IMR-90 (cell line): ENCODE data around the gene ZYG11A. TPM values are rescaled to one million over a fixed set of nuclear protein-coding genes. Genes with fewer than 3 reads are reported as not detected.

Experiments
- ATAC-seq: fragments of 200-7000 bp; cut with Tn5 transposase; 2 replicates; pipeline ENCODE4 v1.9.1; 2020; ENCODE audit warnings: low read depth, mild to moderate bottlenecking, moderate library complexity
- BruUV-seq: library from RNA; stranded (reverse); fragments of 400-500 nt; replicated peaks from 2 replicates; lab custom pipeline; 2021; lab: Mats Ljungman, UMichigan
- CTCF ChIA-PET: fragments of 300-600 bp; formaldehyde crosslinking; extraction: SDS; loops from one replicate; lab custom pipeline; 2021; ENCODE audit warnings: antibody characterized with exemption; lab: Yijun Ruan, JAX
- POLR2A ChIA-PET: fragments of 300-600 bp; sonication (Branson Sonifier 250); formaldehyde crosslinking; loops from one replicate; lab custom pipeline; 2022; ENCODE audit warnings: antibody characterized with exemption; ENCODE audit not compliant: unreplicated experiment; lab: Charles Lee
- DNase-seq: peaks from one replicate; pipeline ENCODE4 v3.0.0; 2013
- H2AFZ ChIP-seq: replicated peaks from 2 replicates; pipeline ENCODE3; 2013; ENCODE audit warnings: low read length, mild to moderate bottlenecking; ENCODE audit not compliant: poor library complexity
- H2AK5ac ChIP-seq: 2 replicates; pipeline ENCODE4 v1.6.1; 2013; ENCODE audit warnings: low read depth, low read length, inconsistent platforms
- H2AK9ac ChIP-seq: replicated peaks from 2 replicates; pipeline ENCODE3; 2013; ENCODE audit warnings: mild to moderate bottlenecking, low read depth, low read length, moderate library complexity; ENCODE audit not compliant: poor library complexity
- H2BK120ac ChIP-seq: 2 replicates; pipeline ENCODE4 v1.6.1; 2013; ENCODE audit warnings: low read depth, low read length, inconsistent platforms
- H2BK15ac ChIP-seq: 3 replicates; pipeline ENCODE4 v1.6.1; 2013; ENCODE audit warnings: low read depth, low read length, inconsistent platforms
- H2BK20ac ChIP-seq: 2 replicates; pipeline ENCODE4 v1.6.1; 2013; ENCODE audit warnings: low read depth, mild to moderate bottlenecking, inconsistent platforms, low read length, moderate library complexity
- H2BK5ac ChIP-seq: 2 replicates; pipeline ENCODE4 v1.6.1; 2013; ENCODE audit warnings: mild to moderate bottlenecking, low read depth, low read length, inconsistent platforms; ENCODE audit not compliant: poor library complexity, severe bottlenecking
- H3K14ac ChIP-seq: replicated peaks from 2 replicates; pipeline ENCODE4 v1.6.1; 2013; ENCODE audit warnings: low read depth, low read length, inconsistent platforms
- H3K18ac ChIP-seq: 2 replicates; pipeline ENCODE4 v1.6.1; 2013; ENCODE audit warnings: low read depth, low read length, control low read depth
- H3K23ac ChIP-seq: 2 replicates; pipeline ENCODE4 v1.6.1; 2013; ENCODE audit warnings: low read depth, low read length, inconsistent platforms
- H3K27ac ChIP-seq: 2 replicates; pipeline ENCODE4 v1.5.1; 2013; ENCODE audit warnings: mild to moderate bottlenecking, control low read depth, low read length; ENCODE audit not compliant: insufficient read depth
- H3K27me3 ChIP-seq: 2 replicates; pipeline ENCODE4 v1.6.1; 2013; ENCODE audit warnings: low read length; ENCODE audit not compliant: control insufficient read depth, insufficient read depth
- H3K36me3 ChIP-seq: 2 replicates; pipeline ENCODE4 v1.6.1; 2013; ENCODE audit warnings: low read length, mixed read lengths; ENCODE audit not compliant: control insufficient read depth, insufficient read depth
- H3K4ac ChIP-seq: 2 replicates; pipeline ENCODE4 v1.6.1; 2013; ENCODE audit warnings: low read depth, low read length, inconsistent platforms
- H3K4me1 ChIP-seq: 2 replicates; pipeline ENCODE4 v1.6.1; 2013; ENCODE audit warnings: low read length, mixed read lengths; ENCODE audit not compliant: control insufficient read depth, insufficient read depth
- H3K4me2 ChIP-seq: 2 replicates; pipeline ENCODE4 v1.6.1; 2013; ENCODE audit warnings: low read depth, mild to moderate bottlenecking, control low read depth, low read length, moderate library complexity
- H3K4me3 ChIP-seq: 2 replicates; pipeline ENCODE4 v1.5.1; 2013; ENCODE audit warnings: low read depth, mild to moderate bottlenecking, control low read depth, low read length, moderate library complexity; ENCODE audit not compliant: insufficient read depth
- H3K56ac ChIP-seq: 2 replicates; pipeline ENCODE4 v1.6.1; 2013; ENCODE audit warnings: low read length, inconsistent platforms; ENCODE audit not compliant: insufficient read depth; ENCODE audit errors: extremely low read depth
- H3K79me1 ChIP-seq, 2 experiments: 2 replicates each; pipeline ENCODE4 v1.6.1; 2013; ENCODE audit warnings: low read length in 2 of 2, inconsistent platforms in 1 of 2, low read depth in 1 of 2
- H3K9ac ChIP-seq: 2 replicates; pipeline ENCODE4 v1.6.1; 2013; ENCODE audit warnings: low read depth, low read length, control low read depth
- H3K9me1 ChIP-seq: 2 replicates; pipeline ENCODE4 v1.6.1; 2013; ENCODE audit warnings: low read length, inconsistent platforms; ENCODE audit not compliant: insufficient read depth
- H3K9me3 ChIP-seq: 2 replicates; pipeline ENCODE4 v1.6.1; 2013; ENCODE audit warnings: low read length; ENCODE audit not compliant: control insufficient read depth, insufficient read depth
- H4K20me1 ChIP-seq: 2 replicates; pipeline ENCODE4 v1.6.1; 2013; ENCODE audit warnings: low read length, inconsistent platforms; ENCODE audit not compliant: insufficient read depth
- H4K5ac ChIP-seq: 2 replicates; pipeline ENCODE4 v1.6.1; 2013; ENCODE audit warnings: mild to moderate bottlenecking, low read depth, low read length, control low read depth
- H4K8ac ChIP-seq, 2 experiments: 2 replicates each; pipeline ENCODE4 v1.6.1; 2013; ENCODE audit warnings: low read depth in 2 of 2, low read length in 2 of 2, control low read depth in 1 of 2, inconsistent platforms in 1 of 2
- H4K91ac ChIP-seq: 2 replicates; pipeline ENCODE4 v1.6.1; 2013; ENCODE audit warnings: low read depth, low read length, inconsistent platforms; ENCODE audit not compliant: insufficient read depth
- BHLHE40 ChIP-seq: fragments of 150-350 bp; IDR thresholded peaks from 2 replicates; pipeline ENCODE4 v1.6.1; 2016; ENCODE audit warnings: mild to moderate bottlenecking, low read depth, low read length
- CEBPB ChIP-seq: IDR thresholded peaks from 2 replicates; pipeline ENCODE4 v1.6.1; 2012; ENCODE audit warnings: low read depth, low read length, improper control_type of control experiment
- CHD1 ChIP-seq: IDR thresholded peaks from 2 replicates; pipeline ENCODE4 v1.6.1; 2012; ENCODE audit warnings: low read depth, low read length, improper control_type of control experiment
- FOS ChIP-seq: fragments of 150-350 bp; IDR thresholded peaks from 2 replicates; pipeline ENCODE4 v1.6.1; 2016; ENCODE audit warnings: low read depth, low read length
- MAFK ChIP-seq: IDR thresholded peaks from 2 replicates; pipeline ENCODE4 v1.6.1; 2012; ENCODE audit warnings: low read depth, low read length, improper control_type of control experiment
- MAZ ChIP-seq: IDR thresholded peaks from 2 replicates; pipeline ENCODE4 v1.6.1; 2012; ENCODE audit warnings: low read depth, mild to moderate bottlenecking, low read length, improper control_type of control experiment, moderate library complexity, borderline replicate concordance
- MXI1 ChIP-seq: IDR thresholded peaks from 2 replicates; pipeline ENCODE4 v1.6.1; 2012; ENCODE audit warnings: low read depth, mild to moderate bottlenecking, low read length, moderate library complexity, borderline replicate concordance
- NFE2L2 ChIP-seq: fragments of 150-350 bp; IDR thresholded peaks from 2 replicates; pipeline ENCODE4 v1.6.1; 2016; ENCODE audit warnings: low read depth, mild to moderate bottlenecking, low read length
- POLR2A ChIP-seq: IDR thresholded peaks from 2 replicates; pipeline ENCODE4 v1.6.1; 2012; ENCODE audit warnings: mild to moderate bottlenecking, low read depth, low read length
- RAD21 ChIP-seq: IDR thresholded peaks from 2 replicates; pipeline ENCODE4 v1.6.1; 2012; ENCODE audit warnings: low read length, improper control_type of control experiment
- RCOR1 ChIP-seq: IDR thresholded peaks from 2 replicates; pipeline ENCODE4 v1.6.1; 2012; ENCODE audit warnings: mild to moderate bottlenecking, low read length, improper control_type of control experiment; ENCODE audit not compliant: insufficient replicate concordance
- RFX5 ChIP-seq: IDR thresholded peaks from 2 replicates; pipeline ENCODE4 v1.8.0; 2012; ENCODE audit warnings: low read depth, mild to moderate bottlenecking, low read length, moderate library complexity
- SMC3 ChIP-seq: fragments of 150-350 bp; IDR thresholded peaks from 2 replicates; pipeline ENCODE4 v1.6.1; 2016; ENCODE audit warnings: low read depth, mild to moderate bottlenecking, antibody characterized with exemption, low read length, moderate library complexity
- USF2 ChIP-seq: fragments of 150-350 bp; IDR thresholded peaks from 2 replicates; pipeline ENCODE4 v1.6.1; 2017; ENCODE audit warnings: mild to moderate bottlenecking, antibody characterized with exemption, low read length, low read depth
- WGBS, 2 experiments: methylation state at CpG; one replicate each; pipeline versions ENCODE4 v1.1.5 to v1.1.7; 2013; ENCODE audit warnings: missing lambda C conversion rate in 2 of 2; ENCODE audit not compliant: insufficient read length in 1 of 2; ENCODE audit errors: extremely low coverage in 2 of 2; 5-methylcytosine and 5-hydroxymethylcytosine counted together
- dilution Hi-C: fragments of 300-500 bp; cut with HindIII; formaldehyde crosslinking; loops from one replicate; pipeline ENCODE4 v1.14.3; 2018; ENCODE audit warnings: low sequenced_read_pairs; ENCODE audit not compliant: unreplicated experiment
- in situ Hi-C: fragments of 300-500 bp; cut with MboI; formaldehyde crosslinking; loops from 3 replicates; pipeline ENCODE4 v1.14.3; 2019; ENCODE audit warnings: low sequenced_read_pairs, inconsistent platforms, mixed read lengths
- intact Hi-C: fragments of 100-400 bp; cut with micrococcal nuclease; formaldehyde crosslinking; loops from 2 replicates; pipeline ENCODE4 v1.10.0; 2022
- polyA plus RNA-seq, 3 experiments: library from polyadenylated mRNA; depleted of rRNA; stranded (reverse); fragments of >200 nt; gene quantifications; 2 replicates each; pipeline ENCODE4 v1.2.3, GENCODE V29; 2012; ENCODE audit warnings: low replicate concordance in 1 of 3
- total RNA-seq: library from RNA; depleted of rRNA; stranded (reverse); fragments of >200 nt; gene quantifications from 2 replicates; pipeline ENCODE4 v1.2.3, GENCODE V29; 2012
- TF ChIP-seq, protein P1 (sequence below): conservative IDR thresholded peaks from 2 replicates; pipeline ENCODE4 v1.5.1; 2012; ENCODE audit warnings: mild to moderate bottlenecking, low read depth, low read length, improper control_type of control experiment
- TF ChIP-seq, protein P2 (sequence below): fragments of 150-350 bp; IDR thresholded peaks from 2 replicates; pipeline ENCODE4 v1.6.1; 2016; ENCODE audit warnings: low read depth, mild to moderate bottlenecking, low read length, moderate library complexity, borderline replicate concordance

The ZYG11A gene
- total and polyA plus RNA-seq, 2 of the 4 experiments (the other 2 are of a cell fraction): 0.63 to 2.0 TPM

DNA sequence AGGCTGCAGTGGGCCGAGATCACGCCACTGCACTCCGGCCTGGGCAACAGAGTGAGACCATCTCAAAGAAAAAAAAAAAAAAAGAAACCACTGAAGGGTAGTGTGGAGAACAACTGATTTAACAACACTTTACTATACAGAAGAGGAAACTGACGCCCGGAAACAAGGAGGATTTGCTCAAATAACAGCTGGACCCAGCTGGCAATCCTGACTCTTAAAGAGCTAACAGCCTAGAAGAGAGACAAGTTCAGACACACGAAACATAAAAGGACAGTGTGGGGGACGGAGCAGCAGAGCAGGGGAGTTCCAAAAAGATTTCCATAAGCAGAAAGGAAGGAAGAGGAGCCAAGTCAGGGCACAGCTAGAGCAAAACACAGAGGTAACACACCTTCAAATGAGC is 74.6 kb downstream of the ZYG11A start:
- WGBS, 2 experiments: 67% methylated on average over 1 of the region's 7 CpGs; no CpG with 5 or more reads in 1 of the 2 experiments
- in situ Hi-C loops (no loop called here), dilution Hi-C loops (no loop called here), intact Hi-C loops (no loop called here)
- no peak overlapping the region for H4K91ac ChIP-seq
- DNase-seq (no peak), ATAC-seq (no peak)
- H3K9me3 ChIP-seq: no peaks in the 10 kb centered on the region
- peak overlapping the region; percentile 54; the same call in 1 of the 2 replicates for H3K27ac ChIP-seq
- H3K9me1 ChIP-seq: peaks cover 3% of the 10 kb centered on the region
- peaks cover 1% of the 10 kb centered on the region; the same call in 1 of the 2 replicates for H3K4me1 ChIP-seq
- H3K4ac ChIP-seq: no peak overlapping the region
- no peak overlapping the region for H2BK120ac ChIP-seq
- no peak overlapping the region for H3K18ac ChIP-seq
- no peak overlapping the region; the same call in 2 of the 3 replicates for H2BK15ac ChIP-seq
- H4K20me1 ChIP-seq: no peaks in the 10 kb centered on the region
- H3K27me3 ChIP-seq: no peaks in the 10 kb centered on the region
- no TSS peak for BruUV-seq
- H3K4me2 ChIP-seq: no peak overlapping the region
- 0 out of 2 replicates have a peak overlapping the region, but pooled peaks have one; percentile 1 for H3K14ac ChIP-seq
- no peak overlapping the region for H3K4me3 ChIP-seq
- no peak overlapping the region for H4K5ac ChIP-seq
- no peaks in the 10 kb centered on the region for H3K36me3 ChIP-seq
- H2AK9ac ChIP-seq: no peak overlapping the region
- H2BK20ac ChIP-seq: no peak overlapping the region
- no peak overlapping the region for H3K56ac ChIP-seq
- H2BK5ac ChIP-seq: no peak overlapping the region
- H2AFZ ChIP-seq: no peak overlapping the region
- H2AK5ac ChIP-seq: peak overlapping the region; percentile 33; the same call in 1 of the 2 replicates
- peaks cover 4 to 5% of the 10 kb centered on the region in 2 experiments; a peak in 2 of 4 replicates for H3K79me1 ChIP-seq
- TF ChIP-seq FOS (no peak), MXI1 (no peak), MAFK (no peak), CHD1 (no peak), POLR2A (no peak), NFE2L2 (no peak), SMC3 (no peak), BHLHE40 (no peak), RAD21 (no peak), RCOR1 (no peak), USF2 (no peak), MAZ (no peak), RFX5 (no peak), CEBPB (no peak)
- TF ChIP-seq, protein P1, sequence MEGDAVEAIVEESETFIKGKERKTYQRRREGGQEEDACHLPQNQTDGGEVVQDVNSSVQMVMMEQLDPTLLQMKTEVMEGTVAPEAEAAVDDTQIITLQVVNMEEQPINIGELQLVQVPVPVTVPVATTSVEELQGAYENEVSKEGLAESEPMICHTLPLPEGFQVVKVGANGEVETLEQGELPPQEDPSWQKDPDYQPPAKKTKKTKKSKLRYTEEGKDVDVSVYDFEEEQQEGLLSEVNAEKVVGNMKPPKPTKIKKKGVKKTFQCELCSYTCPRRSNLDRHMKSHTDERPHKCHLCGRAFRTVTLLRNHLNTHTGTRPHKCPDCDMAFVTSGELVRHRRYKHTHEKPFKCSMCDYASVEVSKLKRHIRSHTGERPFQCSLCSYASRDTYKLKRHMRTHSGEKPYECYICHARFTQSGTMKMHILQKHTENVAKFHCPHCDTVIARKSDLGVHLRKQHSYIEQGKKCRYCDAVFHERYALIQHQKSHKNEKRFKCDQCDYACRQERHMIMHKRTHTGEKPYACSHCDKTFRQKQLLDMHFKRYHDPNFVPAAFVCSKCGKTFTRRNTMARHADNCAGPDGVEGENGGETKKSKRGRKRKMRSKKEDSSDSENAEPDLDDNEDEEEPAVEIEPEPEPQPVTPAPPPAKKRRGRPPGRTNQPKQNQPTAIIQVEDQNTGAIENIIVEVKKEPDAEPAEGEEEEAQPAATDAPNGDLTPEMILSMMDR: no peak
- TF ChIP-seq, protein P2, sequence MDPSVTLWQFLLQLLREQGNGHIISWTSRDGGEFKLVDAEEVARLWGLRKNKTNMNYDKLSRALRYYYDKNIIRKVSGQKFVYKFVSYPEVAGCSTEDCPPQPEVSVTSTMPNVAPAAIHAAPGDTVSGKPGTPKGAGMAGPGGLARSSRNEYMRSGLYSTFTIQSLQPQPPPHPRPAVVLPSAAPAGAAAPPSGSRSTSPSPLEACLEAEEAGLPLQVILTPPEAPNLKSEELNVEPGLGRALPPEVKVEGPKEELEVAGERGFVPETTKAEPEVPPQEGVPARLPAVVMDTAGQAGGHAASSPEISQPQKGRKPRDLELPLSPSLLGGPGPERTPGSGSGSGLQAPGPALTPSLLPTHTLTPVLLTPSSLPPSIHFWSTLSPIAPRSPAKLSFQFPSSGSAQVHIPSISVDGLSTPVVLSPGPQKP: no peak
- ChIA-PET POLR2A (no interaction called here), CTCF (no interaction called here)
- peak overlapping the region in 1 of 2 experiments; percentile 83; a peak in 1 of 4 replicates for H4K8ac ChIP-seq
- H3K9ac ChIP-seq: no peak overlapping the region
- H3K23ac ChIP-seq: peak overlapping the region; percentile 59; the same call in 1 of the 2 replicates
